Activated CD8-positive, alpha-beta T cell treated with anti-CD3 and anti-CD28 coated beads, Interleukin-2, amount 10 ng/mL, durations not matched to agents 7 days and 5 days (primary cell): ENCODE measurements around the gene SHROOM4. TPM values are rescaled to one million over a fixed set of nuclear protein-coding genes. Genes with fewer than 3 reads are reported as not detected.

Experiments used
- ATAC-seq: fragments of 150-1000 bp; cut with Tn5 transposase; one replicate; pipeline ENCODE4 v1.10.0; 2021; ENCODE audit warnings: moderate library complexity
- CTCF ChIA-PET: fragments of 350-600 bp; sonication (Branson Sonifier 250); formaldehyde crosslinking; loops from one replicate; lab custom pipeline; 2021; ENCODE audit warnings: antibody characterized with exemption; lab: Charles Lee
- POLR2A ChIA-PET: fragments of 350-600 bp; sonication (Branson Sonifier 250); formaldehyde crosslinking; loops from one replicate; lab custom pipeline; 2021; ENCODE audit warnings: antibody characterized with exemption; lab: Charles Lee
- DNase-seq: peaks from one replicate; pipeline ENCODE4 v3.0.0-alpha.2; 2020
- H3K27ac Mint-ChIP-seq: one replicate; pipeline ENCODE4 v1.8.0; 2021; ENCODE audit warnings: mild to moderate bottlenecking, mixed read lengths
- H3K27me3 Mint-ChIP-seq: one replicate; pipeline ENCODE4 v1.8.0; 2021; ENCODE audit warnings: low read depth, mixed read lengths
- H3K36me3 Mint-ChIP-seq: one replicate; pipeline ENCODE4 v1.8.0; 2021; ENCODE audit warnings: low read depth, mixed read lengths
- H3K4me1 Mint-ChIP-seq: one replicate; pipeline ENCODE4 v1.8.0; 2021; ENCODE audit warnings: low read depth, mixed read lengths
- H3K4me3 Mint-ChIP-seq: one replicate; pipeline ENCODE4 v1.8.0; 2021; ENCODE audit warnings: mild to moderate bottlenecking, mixed read lengths
- H3K9me3 Mint-ChIP-seq: one replicate; pipeline ENCODE4 v1.8.0; 2022; ENCODE audit warnings: mixed read lengths; ENCODE audit not compliant: insufficient read depth
- total RNA-seq, 2 experiments: library from RNA; stranded (reverse); gene quantifications; one replicate each; pipeline ENCODE4 v1.2.3, GENCODE V29; 2021

SHROOM4 gene
- total RNA-seq, 2 experiments from 2014 or later, result not detected

DNA sequence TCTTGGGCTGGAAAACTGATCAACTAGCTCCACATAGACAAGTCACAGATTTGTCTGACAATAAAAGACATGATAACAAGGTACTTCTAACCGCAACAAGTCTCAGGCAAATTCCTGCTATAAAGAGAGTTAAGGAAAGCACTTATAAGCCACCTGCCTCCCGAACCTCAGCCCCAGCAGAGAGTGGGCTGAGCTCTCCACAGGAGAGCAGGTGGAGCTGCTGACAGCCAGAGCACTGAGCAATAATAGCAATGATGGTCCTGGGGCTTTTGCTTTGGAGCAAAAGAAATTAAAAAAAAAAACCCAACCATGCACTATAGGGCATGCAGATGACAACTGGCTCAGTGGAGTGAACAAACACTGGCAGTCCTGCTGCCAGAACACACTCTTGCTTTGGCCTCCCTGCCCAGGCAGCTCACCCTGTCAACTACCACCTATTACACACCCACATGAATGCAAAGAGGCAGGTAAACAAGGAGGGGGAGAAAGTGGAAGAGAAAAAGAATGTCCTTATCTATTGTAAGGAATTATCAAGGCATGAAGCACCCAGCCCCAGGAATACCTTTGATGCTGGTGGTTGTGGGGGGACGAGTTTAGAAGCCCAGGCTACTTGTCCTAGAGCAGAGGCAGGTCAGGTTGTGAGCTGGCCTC lies 207.6 kb downstream of the SHROOM4 start:
- ChIA-PET CTCF (no interaction called here), POLR2A (no interaction called here)
- DNase-seq (no peak), ATAC-seq (no peak)
- Mint-ChIP-seq H3K27ac (no peak overlapping the region), H3K4me3 (no peak overlapping the region), H3K36me3 (no peaks in the 10 kb centered on the region), H3K27me3 (no peaks in the 10 kb centered on the region), H3K9me3 (no peaks in the 10 kb centered on the region), H3K4me1 (no peaks in the 10 kb centered on the region)

GRCh38 chrX:50596056-50596455 lies 217.9 kb downstream of the SHROOM4 start:
- CTCF ChIA-PET, result no interaction called here
- Mint-ChIP-seq H3K4me3 (no peak overlapping the region), H3K27me3 (no peaks in the 10 kb centered on the region), H3K27ac (no peak overlapping the region), H3K4me1 (no peaks in the 10 kb centered on the region), H3K9me3 (no peaks in the 10 kb centered on the region), H3K36me3 (no peaks in the 10 kb centered on the region)
- ATAC-seq, result no peak
- POLR2A ChIA-PET, result no interaction called here
- no peak for DNase-seq

- H3K9me3 Mint-ChIP-seq, result no peaks in the 10 kb centered on the region
- ChIA-PET CTCF (no interaction called here), POLR2A (no interaction called here)
- no peak overlapping the region for H3K27ac Mint-ChIP-seq
- no peak for DNase-seq
- ATAC-seq, result no peak
- no peaks in the 10 kb centered on the region for H3K36me3 Mint-ChIP-seq
- H3K27me3 Mint-ChIP-seq, result no peaks in the 10 kb centered on the region
- no peaks in the 10 kb centered on the region for H3K4me1 Mint-ChIP-seq
- no peak overlapping the region for H3K4me3 Mint-ChIP-seq
Measured at GRCh38 chrX:50594788-50595187, 219.2 kb downstream of the SHROOM4 start.

- ChIA-PET POLR2A (no interaction called here), CTCF (no interaction called here)
- DNase-seq (no peak), ATAC-seq (no peak)
- Mint-ChIP-seq H3K36me3 (no peaks in the 10 kb centered on the region), H3K27ac (no peak overlapping the region), H3K4me1 (no peaks in the 10 kb centered on the region), H3K27me3 (peaks cover 6% of the 10 kb centered on the region), H3K9me3 (no peaks in the 10 kb centered on the region), H3K4me3 (no peak overlapping the region)
Measured at GRCh38 chrX:50586980-50587379, 227.0 kb downstream of the SHROOM4 start.

- Mint-ChIP-seq H3K9me3 (no peaks in the 10 kb centered on the region), H3K27ac (no peak overlapping the region), H3K36me3 (no peaks in the 10 kb centered on the region), H3K4me1 (no peaks in the 10 kb centered on the region), H3K27me3 (peaks cover 6% of the 10 kb centered on the region), H3K4me3 (no peak overlapping the region)
- CTCF ChIA-PET, result no interaction called here
- no peak for ATAC-seq
- POLR2A ChIA-PET, result no interaction called here
- no peak for DNase-seq
Measured at GRCh38 chrX:50586407-50586806, 227.6 kb downstream of the SHROOM4 start.

GRCh38 chrX:50581405-50581804 lies 232.6 kb downstream of the SHROOM4 start:
- Mint-ChIP-seq H3K27ac (no peak overlapping the region), H3K4me3 (no peak overlapping the region), H3K27me3 (peaks cover 6% of the 10 kb centered on the region), H3K4me1 (no peaks in the 10 kb centered on the region), H3K36me3 (no peaks in the 10 kb centered on the region), H3K9me3 (no peaks in the 10 kb centered on the region)
- ChIA-PET CTCF (no interaction called here), POLR2A (no interaction called here)
- DNase-seq, result no peak
- ATAC-seq, result no peak

DNA sequence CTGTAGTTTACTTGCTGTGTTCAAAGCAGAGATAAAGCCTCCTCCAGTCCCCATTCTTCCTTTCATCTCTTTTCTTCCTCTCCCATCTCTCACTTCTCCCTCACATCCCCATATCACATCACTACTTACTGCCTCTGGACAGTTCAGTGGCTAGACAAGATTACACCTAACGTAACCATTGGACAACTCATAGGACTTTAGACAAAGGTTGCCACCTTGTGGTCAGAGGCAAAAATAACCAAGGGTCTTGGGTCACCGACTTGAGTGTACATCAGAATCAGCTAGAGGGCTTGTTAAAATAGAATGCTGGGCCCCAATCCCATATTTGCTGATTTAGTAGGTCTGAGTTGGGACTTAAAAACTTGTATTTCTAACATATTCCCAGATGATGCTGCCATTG lies 234.0 kb downstream of the SHROOM4 start:
- no peaks in the 10 kb centered on the region for H3K9me3 Mint-ChIP-seq
- CTCF ChIA-PET, result interaction anchor here (1.0 to 1.8 kb wide), 5 partner anchors 9 to 665 kb away, joined by 3 to 8 read pairs (median 4); no protein-coding TSS in a partner anchor
- no peaks in the 10 kb centered on the region for H3K4me1 Mint-ChIP-seq
- H3K4me3 Mint-ChIP-seq, result no peak overlapping the region
- no peaks in the 10 kb centered on the region for H3K36me3 Mint-ChIP-seq
- ATAC-seq (no peak), DNase-seq (peak; percentile 32)
- peaks cover 6% of the 10 kb centered on the region for H3K27me3 Mint-ChIP-seq
- H3K27ac Mint-ChIP-seq, result no peak overlapping the region
- POLR2A ChIA-PET, result no interaction called here

GRCh38 chrX:50577326-50577725 lies 236.7 kb downstream of the SHROOM4 start:
- ATAC-seq (no peak), DNase-seq (no peak)
- no peaks in the 10 kb centered on the region for H3K9me3 Mint-ChIP-seq
- no peaks in the 10 kb centered on the region for H3K4me1 Mint-ChIP-seq
- CTCF ChIA-PET, result no interaction called here
- no peak overlapping the region for H3K4me3 Mint-ChIP-seq
- H3K27ac Mint-ChIP-seq, result no peak overlapping the region
- H3K27me3 Mint-ChIP-seq, result peaks cover 1% of the 10 kb centered on the region
- H3K36me3 Mint-ChIP-seq, result no peaks in the 10 kb centered on the region
- POLR2A ChIA-PET, result no interaction called here

DNA sequence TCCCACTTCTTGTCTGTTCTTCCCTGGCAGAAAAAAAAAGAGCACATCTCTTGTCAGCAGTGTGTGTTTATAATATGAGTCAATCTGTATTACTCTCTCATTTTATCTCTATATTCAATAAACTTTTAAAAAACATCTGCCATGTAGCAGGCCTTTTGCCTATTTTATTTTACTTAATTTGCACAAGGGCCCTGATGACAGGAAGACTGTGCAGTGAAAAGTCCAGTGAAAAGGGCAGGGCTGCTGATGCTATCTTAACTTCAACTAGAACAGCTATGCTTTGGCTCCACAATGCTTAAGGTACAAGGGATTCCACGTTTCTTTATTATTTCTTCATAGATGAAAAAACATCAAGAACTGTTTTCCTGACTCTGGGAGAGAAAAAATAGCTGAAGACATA lies 246.4 kb downstream of the SHROOM4 start:
- ChIA-PET CTCF (no interaction called here), POLR2A (no interaction called here)
- Mint-ChIP-seq H3K27me3 (peaks cover 3% of the 10 kb centered on the region), H3K36me3 (no peaks in the 10 kb centered on the region), H3K9me3 (no peaks in the 10 kb centered on the region), H3K4me1 (no peaks in the 10 kb centered on the region), H3K4me3 (no peak overlapping the region), H3K27ac (no peak overlapping the region)
- ATAC-seq (no peak), DNase-seq (no peak)

GRCh38 chrX:50565718-50566117 lies 248.3 kb downstream of the SHROOM4 start:
- H3K27ac Mint-ChIP-seq, result no peak overlapping the region
- no peak for ATAC-seq
- POLR2A ChIA-PET, result interaction anchor here (0.6 kb wide), 1 partner anchor 203 kb away, joined by 3 read pairs; no protein-coding TSS in a partner anchor
- CTCF ChIA-PET, result no interaction called here
- H3K4me1 Mint-ChIP-seq, result no peaks in the 10 kb centered on the region
- no peaks in the 10 kb centered on the region for H3K9me3 Mint-ChIP-seq
- no peak overlapping the region for H3K4me3 Mint-ChIP-seq
- no peak for DNase-seq
- H3K36me3 Mint-ChIP-seq, result no peaks in the 10 kb centered on the region
- peaks cover 3% of the 10 kb centered on the region for H3K27me3 Mint-ChIP-seq

Other genes with a start within 250 kb of the SHROOM4 start
- not detected for gene BMP15, start 96.5 kb upstream of the SHROOM4 start, total RNA-seq